NCI-H1048 (cell line): ENCODE results near the gene ZIC1.

Experiments
- DNase-seq: peaks from one replicate; lab custom pipeline; 2025; lab: John Stamatoyannopoulos, UW

The ZIC1 gene

GRCh38 chr3:147422601-147423536 lies 13.7 kb downstream of the ZIC1 start:
- DNase-seq: no peak

GRCh38 chr3:147423537-147423797 lies 14.3 kb downstream of the ZIC1 start:
- DNase-seq: no peak

GRCh38 chr3:147423798-147424580 lies 14.8 kb downstream of the ZIC1 start:
- no peak for DNase-seq

- DNase-seq: no peak
Measured at GRCh38 chr3:147424581-147425387, 15.6 kb downstream of the ZIC1 start.

- DNase-seq: no peak
Measured at GRCh38 chr3:147425388-147425850, 16.3 kb downstream of the ZIC1 start.

GRCh38 chr3:147426931-147427330 lies 17.8 kb downstream of the ZIC1 start:
- DNase-seq: no peak

- DNase-seq: no peak
Measured at GRCh38 chr3:147427746-147428145, 18.6 kb downstream of the ZIC1 start.

GRCh38 chr3:147428326-147428725 lies 19.2 kb downstream of the ZIC1 start:
- DNase-seq: no peak

GRCh38 chr3:147428754-147429153 lies 19.6 kb downstream of the ZIC1 start:
- DNase-seq: no peak

GRCh38 chr3:147431751-147432150 lies 22.6 kb downstream of the ZIC1 start:
- no peak for DNase-seq

GRCh38 chr3:147447224-147447623 lies 38.1 kb downstream of the ZIC1 start:
- no peak for DNase-seq

GRCh38 chr3:147449669-147450068 lies 40.5 kb downstream of the ZIC1 start:
- DNase-seq: no peak

GRCh38 chr3:147458995-147459704 lies 50.0 kb downstream of the ZIC1 start:
- no peak for DNase-seq

- no peak for DNase-seq
Measured at GRCh38 chr3:147462856-147463255, 53.7 kb downstream of the ZIC1 start.
